ENCODE results near the gene SNURF.
A peak's percentile ranks its signal among the peaks of the same experiment; 100 is the strongest.
"Not testable (repeated sequence)": the region's sequence is repeated elsewhere in the genome, so short reads cannot be mapped to it uniquely, and the experiment has no call there.

The SNURF gene

GRCh38 chr15:24954783-24955530 lies at the start of gene SNURF, which contains the start of gene SNRPN:
TSS of gene SNURF (plus strand) at chr15:24954987. CDS start at chr15:24955049, 62 bp downstream.
TSS of gene SNRPN (plus strand) at chr15:24954987. CDS start at chr15:24974454, 19,467 bp downstream.
- no peak for DNase-seq (ENCODE audit: low read depth)
- peak within 1 kb of the TSS; percentile 85 for H3K4me3 ChIP-seq (ENCODE audit: low read depth, low read length)

GRCh38 chr15:24916305-24917009 lies 38.3 kb upstream of the SNURF start:
- no peak for DNase-seq (ENCODE audit: low read depth)
- no peak overlapping the region for H3K4me3 ChIP-seq (ENCODE audit: low read depth, low read length)

DNA sequence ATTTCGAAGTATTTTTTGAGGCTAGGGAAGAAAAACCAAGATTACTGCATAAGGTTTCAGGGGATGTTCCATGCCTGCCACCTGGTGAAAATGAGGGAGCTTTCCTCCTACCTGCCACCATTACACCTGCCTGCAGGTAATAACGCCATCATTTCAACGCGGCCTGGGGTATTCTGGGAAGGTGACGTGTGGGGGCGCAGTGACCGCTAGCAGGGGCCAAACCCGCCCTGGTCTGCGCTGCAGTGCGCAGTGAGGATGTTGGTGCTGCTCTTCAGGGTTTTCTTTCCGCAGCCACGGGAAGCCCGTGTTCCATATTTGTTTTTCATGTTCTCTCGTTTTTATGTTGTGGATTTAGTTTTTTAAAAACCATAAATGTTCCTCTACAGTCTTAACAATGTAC lies 37.4 kb upstream of the SNURF start:
- H3K4me3 ChIP-seq (ENCODE audit: low read depth, low read length), result no peak overlapping the region
- DNase-seq (ENCODE audit: low read depth), result no peak

- no peak overlapping the region for H3K4me3 ChIP-seq (ENCODE audit: low read depth, low read length)
- DNase-seq (ENCODE audit: low read depth), result no peak
These were observed 35.3 kb upstream of the SNURF start for GRCh38 chr15:24919446-24919845.

- DNase-seq (ENCODE audit: low read depth); H3K4me3 ChIP-seq (ENCODE audit: low read depth, low read length): not testable (repeated sequence)
These were observed 32.0 kb upstream of the SNURF start for GRCh38 chr15:24922781-24923180.

DNA sequence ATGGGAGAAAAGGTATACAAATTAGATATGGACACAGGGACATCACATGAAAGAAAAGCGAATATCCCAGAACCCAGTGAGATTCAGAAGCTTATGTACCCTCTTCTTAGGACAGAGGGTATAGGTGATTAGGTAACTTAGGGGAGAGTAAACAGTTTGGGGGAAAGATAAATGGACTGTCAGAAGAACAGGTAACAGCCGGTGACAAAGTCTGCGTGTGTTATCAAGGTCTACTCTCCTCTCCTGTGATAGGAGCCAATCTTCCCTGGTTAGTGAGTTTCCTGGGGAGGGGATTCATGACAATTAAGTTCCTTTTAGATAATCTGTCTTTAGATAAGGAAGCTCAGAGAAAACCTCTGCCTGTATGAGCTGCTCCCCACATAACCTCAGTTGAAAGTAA lies 30.6 kb upstream of the SNURF start:
- H3K4me3 ChIP-seq (ENCODE audit: low read depth, low read length), result no peak overlapping the region
- no peak for DNase-seq (ENCODE audit: low read depth)

DNA sequence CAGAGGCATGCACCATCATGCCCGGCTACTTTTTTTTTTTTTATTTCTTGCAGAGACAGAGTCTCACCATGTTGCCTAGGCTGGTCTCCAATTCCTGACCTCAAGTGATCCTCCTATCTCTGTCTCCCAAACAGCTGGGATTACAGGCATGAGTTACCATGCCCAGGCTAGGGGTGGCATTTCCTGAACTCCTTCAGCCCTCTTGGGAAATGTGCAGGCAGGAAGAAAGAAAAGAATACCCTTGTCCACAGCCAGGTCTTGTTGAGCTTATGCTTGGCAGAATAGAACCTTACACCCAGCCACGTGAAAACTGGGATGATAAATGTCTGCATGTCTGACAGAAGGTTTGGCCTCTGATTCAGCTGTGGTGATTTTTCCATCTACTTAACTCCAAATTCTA lies 30.2 kb upstream of the SNURF start:
- H3K4me3 ChIP-seq (ENCODE audit: low read depth, low read length), result no peak overlapping the region
- DNase-seq (ENCODE audit: low read depth), result no peak

DNA sequence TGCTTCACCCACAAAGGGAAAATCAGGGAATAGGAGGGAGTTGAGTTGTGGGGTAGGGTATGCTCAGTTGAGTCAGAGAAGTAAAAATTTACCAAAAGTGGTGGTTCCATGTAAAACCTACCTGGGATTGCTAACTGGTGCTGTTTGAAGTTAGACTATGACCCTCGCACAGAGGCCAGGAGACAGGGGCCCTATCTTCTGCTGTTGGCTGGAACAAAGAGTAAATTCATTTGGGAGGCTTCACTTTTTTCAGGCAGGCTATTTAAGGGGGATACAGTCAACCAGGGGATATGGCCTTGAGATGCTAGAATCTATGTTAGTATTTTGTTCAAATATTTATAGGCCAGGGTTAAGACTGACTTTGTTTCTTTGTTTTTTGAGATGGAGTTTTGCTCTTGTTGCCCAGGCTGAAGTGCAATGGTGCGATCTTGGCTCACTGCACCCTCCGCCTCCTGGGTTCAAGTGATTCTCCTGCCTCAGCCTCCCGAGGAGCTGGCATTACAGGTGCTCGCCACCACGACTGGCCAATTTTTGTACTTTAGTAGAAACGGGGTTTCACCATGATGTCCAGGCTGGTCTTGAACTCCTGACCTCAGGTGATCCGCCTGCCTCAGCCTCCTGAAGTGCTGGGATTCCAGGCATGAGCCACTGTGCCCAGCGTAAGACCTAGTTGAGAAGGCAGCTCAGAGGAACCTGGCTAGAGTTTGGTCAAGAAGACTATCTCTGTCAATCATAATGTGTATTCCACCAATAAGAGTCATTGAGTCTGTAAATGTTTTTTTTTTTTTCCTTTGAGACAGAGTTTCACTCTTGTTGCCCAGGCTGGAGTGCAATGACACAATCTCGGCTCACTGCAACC lies 22.7 kb upstream of the SNURF start:
- not testable (repeated sequence) for H3K4me3 ChIP-seq (ENCODE audit: low read depth, low read length); DNase-seq (ENCODE audit: low read depth)

DNA sequence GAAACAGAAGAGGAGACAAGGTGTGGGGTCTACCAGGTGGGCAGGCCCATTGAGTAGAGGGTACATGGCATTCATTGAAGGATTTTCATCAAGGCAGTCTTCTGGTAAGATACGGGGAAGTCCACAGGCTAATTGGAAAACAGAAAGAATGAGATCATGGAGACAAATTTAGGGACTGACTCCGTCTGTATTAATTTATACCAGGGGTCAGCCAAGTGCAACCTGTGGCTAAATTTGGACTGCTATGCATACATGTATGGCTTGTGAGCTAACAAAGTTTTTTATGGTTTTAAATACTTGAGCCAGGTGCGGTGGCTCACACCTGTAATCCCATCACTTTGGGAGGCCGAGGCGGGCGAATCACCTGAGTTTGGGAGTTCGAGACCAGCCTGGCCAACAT lies 21.1 kb upstream of the SNURF start:
- no peak for DNase-seq (ENCODE audit: low read depth)
- no peak overlapping the region for H3K4me3 ChIP-seq (ENCODE audit: low read depth, low read length)

DNA sequence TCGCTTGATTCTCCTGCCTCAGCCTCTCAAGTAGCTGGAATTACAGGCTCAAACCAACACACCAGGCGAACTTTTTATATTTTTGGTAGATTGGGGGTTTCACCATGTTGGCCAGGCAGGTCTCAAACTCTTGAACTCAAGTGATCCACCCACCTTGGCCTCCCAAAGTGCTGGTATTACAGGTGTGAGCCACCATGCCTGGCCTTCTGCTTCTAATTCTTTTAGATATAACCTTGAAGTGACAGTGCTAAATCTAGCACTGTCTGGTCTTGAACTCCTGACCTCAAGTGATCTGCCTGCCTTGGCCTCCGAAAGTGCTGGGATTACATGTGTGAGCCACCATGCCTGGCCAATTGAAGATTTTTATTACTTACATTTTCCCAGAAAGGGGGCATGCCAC lies 16.6 kb upstream of the SNURF start:
- DNase-seq (ENCODE audit: low read depth); H3K4me3 ChIP-seq (ENCODE audit: low read depth, low read length): not testable (repeated sequence)

- no peak for DNase-seq (ENCODE audit: low read depth)
- H3K4me3 ChIP-seq (ENCODE audit: low read depth, low read length), result no peak overlapping the region
These were observed 14.6 kb upstream of the SNURF start for GRCh38 chr15:24940236-24940635.

DNA sequence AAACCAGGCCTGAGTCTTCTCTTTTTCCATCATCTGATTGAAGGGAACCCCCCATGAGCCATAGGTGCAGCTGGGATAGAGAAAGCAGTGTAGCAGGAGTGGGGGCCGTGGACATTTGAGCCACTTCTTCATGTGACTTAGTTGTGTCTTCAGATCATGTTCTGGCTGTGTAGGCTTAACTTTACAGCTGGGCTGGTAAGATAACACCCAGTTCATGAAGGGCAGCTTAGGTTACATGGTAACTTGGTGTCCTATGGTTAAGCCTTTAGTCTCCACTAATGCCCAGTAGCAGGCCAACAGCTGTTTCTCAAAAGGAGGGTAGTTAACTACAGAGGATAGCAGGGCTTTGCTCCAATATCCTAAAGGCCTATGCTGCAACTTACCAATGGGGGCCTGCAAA lies 11.4 kb upstream of the SNURF start:
- DNase-seq (ENCODE audit: low read depth), result no peak
- no peak overlapping the region for H3K4me3 ChIP-seq (ENCODE audit: low read depth, low read length)

- no peak for DNase-seq (ENCODE audit: low read depth)
- H3K4me3 ChIP-seq (ENCODE audit: low read depth, low read length), result no peak overlapping the region
These were observed 9.8 kb upstream of the SNURF start for GRCh38 chr15:24944954-24945353.

- DNase-seq (ENCODE audit: low read depth), result no peak
- no peak overlapping the region for H3K4me3 ChIP-seq (ENCODE audit: low read depth, low read length)
These were observed 9.1 kb upstream of the SNURF start for GRCh38 chr15:24945711-24946110.

- H3K4me3 ChIP-seq (ENCODE audit: low read depth, low read length), result no peak overlapping the region
- DNase-seq (ENCODE audit: low read depth), result no peak
These were observed 6.3 kb upstream of the SNURF start for GRCh38 chr15:24948495-24948894.

- peak overlapping the region; percentile 85 for H3K4me3 ChIP-seq (ENCODE audit: low read depth, low read length)
- no peak for DNase-seq (ENCODE audit: low read depth)
These were observed 739 bp downstream of the SNURF start for GRCh38 chr15:24955531-24955921.

GRCh38 chr15:24956111-24956838 lies 1.5 kb downstream of the SNURF start:
- peak overlapping the region; percentile 85 for H3K4me3 ChIP-seq (ENCODE audit: low read depth, low read length)
- peak; percentile 35 for DNase-seq (ENCODE audit: low read depth)

DNA sequence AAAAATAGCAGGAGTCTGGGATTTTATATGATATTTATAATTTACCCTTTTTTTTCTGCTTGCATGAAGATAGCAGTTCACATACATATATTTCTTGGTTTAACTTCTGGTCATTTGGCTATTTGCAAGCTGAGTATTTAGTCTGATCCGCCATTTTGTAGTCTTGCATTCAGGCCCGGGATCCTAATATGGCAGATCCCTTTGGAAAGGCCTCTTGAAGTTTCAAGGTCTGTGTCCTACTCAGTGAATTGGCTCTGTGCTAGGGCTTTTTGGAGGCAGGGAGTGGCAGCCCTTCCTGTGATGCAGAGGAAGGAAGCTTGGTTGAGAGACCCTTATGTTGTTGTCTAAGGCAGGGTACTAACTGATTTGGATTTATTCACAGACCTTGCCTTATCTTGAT lies 2.9 kb downstream of the SNURF start:
- H3K4me3 ChIP-seq (ENCODE audit: low read depth, low read length), result no peak overlapping the region
- DNase-seq (ENCODE audit: low read depth), result no peak

DNA sequence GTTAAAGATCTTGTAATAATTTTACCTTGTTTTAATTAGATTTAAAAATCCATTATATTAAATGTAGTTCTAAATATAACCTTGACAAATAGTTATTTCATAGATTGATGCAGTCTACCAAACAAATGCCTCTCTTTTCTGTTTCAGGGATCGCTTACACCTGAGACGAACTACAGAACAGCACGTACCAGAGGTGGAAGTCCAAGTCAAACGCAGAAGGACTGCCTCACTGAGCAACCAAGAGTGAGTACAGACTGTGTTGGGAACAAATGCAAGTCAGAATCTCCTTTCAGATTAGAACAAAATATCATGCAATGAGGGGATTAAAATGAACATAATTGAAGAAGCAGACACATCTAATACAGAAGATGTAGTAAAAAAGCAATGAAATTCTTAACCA lies 7.2 kb downstream of the SNURF start:
- H3K4me3 ChIP-seq (ENCODE audit: low read depth, low read length), result no peak overlapping the region
- DNase-seq (ENCODE audit: low read depth), result no peak

Measured in skeletal muscle cell (primary cell).